ENCODE data around the gene CTNND1. TPM values are rescaled to one million over a fixed set of nuclear protein-coding genes. Genes with fewer than 3 reads are reported as not detected.

Gene CTNND1
- total RNA-seq, 4 donors from 2014 or later = 165 to 415 (median 374) TPM

DNA sequence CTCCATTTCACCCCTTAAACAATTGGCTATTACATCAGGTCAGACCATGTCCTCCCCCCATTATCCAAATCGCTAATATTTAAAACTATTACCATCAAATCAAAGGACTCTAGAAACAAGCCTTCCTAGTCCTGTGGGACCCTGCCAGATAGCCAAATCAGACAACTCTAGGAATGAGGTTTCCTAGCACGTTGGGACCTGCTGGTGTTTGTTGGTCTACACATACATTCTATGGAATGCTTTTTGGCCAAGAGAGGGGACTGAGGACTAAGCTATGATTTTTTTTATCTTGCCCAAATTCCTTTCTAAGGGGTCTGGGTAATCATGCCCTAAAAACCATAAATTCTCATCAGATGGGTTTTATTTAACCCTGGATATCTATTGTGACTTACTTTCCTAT is 34.4 kb upstream of the CTNND1 start:
- Histone ChIP-seq H3K4me3 (no peak overlapping the region), H3K27ac (no peak overlapping the region), H3K27me3 (no peaks in the 10 kb centered on the region), H3K9me3 (no peaks in the 10 kb centered on the region), H3K36me3 (no peaks in the 10 kb centered on the region), H3K4me1 (peaks cover 0 to 4% (median 0%) of the 10 kb centered on the region in 4 donors)
- TF ChIP-seq, protein P1, sequence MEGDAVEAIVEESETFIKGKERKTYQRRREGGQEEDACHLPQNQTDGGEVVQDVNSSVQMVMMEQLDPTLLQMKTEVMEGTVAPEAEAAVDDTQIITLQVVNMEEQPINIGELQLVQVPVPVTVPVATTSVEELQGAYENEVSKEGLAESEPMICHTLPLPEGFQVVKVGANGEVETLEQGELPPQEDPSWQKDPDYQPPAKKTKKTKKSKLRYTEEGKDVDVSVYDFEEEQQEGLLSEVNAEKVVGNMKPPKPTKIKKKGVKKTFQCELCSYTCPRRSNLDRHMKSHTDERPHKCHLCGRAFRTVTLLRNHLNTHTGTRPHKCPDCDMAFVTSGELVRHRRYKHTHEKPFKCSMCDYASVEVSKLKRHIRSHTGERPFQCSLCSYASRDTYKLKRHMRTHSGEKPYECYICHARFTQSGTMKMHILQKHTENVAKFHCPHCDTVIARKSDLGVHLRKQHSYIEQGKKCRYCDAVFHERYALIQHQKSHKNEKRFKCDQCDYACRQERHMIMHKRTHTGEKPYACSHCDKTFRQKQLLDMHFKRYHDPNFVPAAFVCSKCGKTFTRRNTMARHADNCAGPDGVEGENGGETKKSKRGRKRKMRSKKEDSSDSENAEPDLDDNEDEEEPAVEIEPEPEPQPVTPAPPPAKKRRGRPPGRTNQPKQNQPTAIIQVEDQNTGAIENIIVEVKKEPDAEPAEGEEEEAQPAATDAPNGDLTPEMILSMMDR (IDR thresholded peaks at IDR 0.05) = no peak
- TF ChIP-seq POLR2A (IDR thresholded peaks at IDR 0.05) (no peak), POLR2AphosphoS5 (IDR thresholded peaks at IDR 0.05) (no peak), EP300 (IDR thresholded peaks at IDR 0.05; ENCODE audit: low read depth) (no peak)
- 58 to 66% methylated on average over 2 of the region's 2 CpGs for WGBS, 2 donors (ENCODE audit: low coverage in 1 of 2)
- no peak for DNase-seq
- in situ Hi-C loops (cut with MboI; ENCODE audit: low pct_ligation_motif_present in 1 of 4, low pct_unique_long_range_greater_than_20kb in 1 of 4, low sequenced_read_pairs in 3 of 4) (no loop called here), intact Hi-C loops (cut with DNase I; ENCODE audit: low total_unique reads) (no loop called here)

DNA sequence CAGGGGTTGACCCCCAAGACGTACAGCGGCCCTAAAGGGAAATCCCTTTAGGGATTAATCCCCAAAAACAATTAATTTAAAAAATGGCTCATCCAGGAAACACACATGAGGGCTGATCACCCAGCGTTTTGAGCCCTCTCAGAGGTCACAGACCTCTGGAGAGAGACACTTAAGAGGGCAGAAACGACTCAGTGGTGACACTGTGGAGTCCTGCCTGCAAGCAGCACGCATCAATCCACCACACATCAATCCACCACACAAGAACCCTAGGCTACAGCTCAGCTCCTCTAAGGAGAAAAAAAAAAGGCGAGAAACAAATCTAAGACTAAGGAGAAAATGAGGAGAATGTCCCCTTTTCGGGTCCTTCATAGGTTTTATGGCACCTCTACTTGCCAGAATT is 32.8 kb upstream of the CTNND1 start:
- Histone ChIP-seq H3K27me3 (no peaks in the 10 kb centered on the region), H3K27ac (no peak overlapping the region), H3K9me3 (no peaks in the 10 kb centered on the region), H3K4me3 (no peak overlapping the region), H3K36me3 (no peaks in the 10 kb centered on the region), H3K4me1 (peaks cover 0 to 4% (median 0%) of the 10 kb centered on the region in 4 donors)
- in situ Hi-C loops (cut with MboI; ENCODE audit: low pct_ligation_motif_present in 1 of 4, low pct_unique_long_range_greater_than_20kb in 1 of 4, low sequenced_read_pairs in 3 of 4) = no loop called here
- TF ChIP-seq POLR2AphosphoS5 (IDR thresholded peaks at IDR 0.05) (no peak), POLR2A (IDR thresholded peaks at IDR 0.05) (no peak), EP300 (IDR thresholded peaks at IDR 0.05; ENCODE audit: low read depth) (no peak)
- TF ChIP-seq, protein P1 (IDR thresholded peaks at IDR 0.05) = no peak
- 69 to 73% methylated on average over 4 to 7 of the region's 7 CpGs for WGBS, 2 donors (ENCODE audit: low coverage in 1 of 2)
- intact Hi-C loops (cut with DNase I; ENCODE audit: low total_unique reads) = no loop called here
- no peak for DNase-seq

DNA sequence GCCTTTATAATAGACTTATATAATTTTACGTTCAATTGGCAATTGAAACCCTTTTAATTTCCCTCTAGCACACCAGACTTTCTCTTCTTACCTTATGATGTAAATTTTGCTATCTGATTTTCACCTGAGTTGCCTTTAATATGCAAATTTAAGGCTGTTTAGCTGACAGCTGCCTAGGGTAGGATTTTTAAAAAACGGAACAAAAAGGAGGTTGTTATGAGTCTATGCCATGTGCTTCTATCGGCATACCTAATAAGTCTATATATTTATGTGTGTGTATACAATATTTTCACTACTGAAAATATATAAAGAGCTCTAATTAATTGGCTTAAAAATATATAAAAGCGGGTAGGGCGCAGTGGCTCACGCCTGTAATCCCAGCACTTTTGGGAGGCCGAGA is 32.1 kb upstream of the CTNND1 start:
- no peaks in the 10 kb centered on the region for H3K36me3 ChIP-seq
- 91 to 95% methylated on average over 7 of the region's 7 CpGs for WGBS, 2 donors (ENCODE audit: low coverage in 1 of 2)
- TF ChIP-seq EP300 (IDR thresholded peaks at IDR 0.05; ENCODE audit: low read depth) (no peak), POLR2A (IDR thresholded peaks at IDR 0.05) (no peak), POLR2AphosphoS5 (IDR thresholded peaks at IDR 0.05) (no peak)
- TF ChIP-seq, protein P1 (IDR thresholded peaks at IDR 0.05) = no peak
- H3K4me1 ChIP-seq = peaks cover 0 to 4% (median 0%) of the 10 kb centered on the region in 4 donors
- H3K27ac ChIP-seq = no peak overlapping the region
- H3K9me3 ChIP-seq = no peaks in the 10 kb centered on the region
- no peak for DNase-seq
- no peak overlapping the region for H3K4me3 ChIP-seq
- in situ Hi-C loops (cut with MboI; ENCODE audit: low pct_ligation_motif_present in 1 of 4, low pct_unique_long_range_greater_than_20kb in 1 of 4, low sequenced_read_pairs in 3 of 4) (no loop called here), intact Hi-C loops (cut with DNase I; ENCODE audit: low total_unique reads) (no loop called here)
- H3K27me3 ChIP-seq = no peaks in the 10 kb centered on the region

DNA sequence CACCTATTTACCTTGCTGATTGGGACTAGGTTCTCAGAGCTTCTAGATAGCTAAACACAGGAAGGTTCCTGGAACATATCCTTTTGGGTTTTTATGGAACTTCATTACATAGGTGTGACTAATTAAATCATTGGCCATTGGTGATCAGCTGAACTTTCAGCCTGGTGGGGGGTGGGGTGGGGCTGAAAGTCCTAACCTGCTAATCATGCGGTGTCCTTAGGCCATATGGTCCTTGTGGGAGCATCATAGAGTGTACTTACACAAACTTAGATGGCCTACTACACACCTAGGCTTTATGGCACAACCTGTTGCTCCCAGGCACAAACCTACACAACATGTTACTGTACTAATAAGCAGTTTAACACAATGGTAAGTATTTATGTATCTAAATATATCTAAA is 28.9 kb upstream of the CTNND1 start:
- Histone ChIP-seq H3K4me3 (no peak overlapping the region), H3K4me1 (peaks cover 0 to 14% (median 6%) of the 10 kb centered on the region in 4 donors), H3K36me3 (peaks cover 0 to under 1% (median 0%) of the 10 kb centered on the region in 4 donors), H3K27me3 (no peaks in the 10 kb centered on the region), H3K9me3 (no peaks in the 10 kb centered on the region), H3K27ac (no peak overlapping the region)
- in situ Hi-C loops (cut with MboI; ENCODE audit: low pct_ligation_motif_present in 1 of 4, low pct_unique_long_range_greater_than_20kb in 1 of 4, low sequenced_read_pairs in 3 of 4) (no loop called here), intact Hi-C loops (cut with DNase I; ENCODE audit: low total_unique reads) (no loop called here)
- TF ChIP-seq POLR2A (IDR thresholded peaks at IDR 0.05) = no peak
- TF ChIP-seq EP300 (IDR thresholded peaks at IDR 0.05; ENCODE audit: low read depth) = no peak
- no peak for TF ChIP-seq POLR2AphosphoS5 (IDR thresholded peaks at IDR 0.05)
- TF ChIP-seq, protein P1 (IDR thresholded peaks at IDR 0.05) = no peak
- no peak for DNase-seq
- 92 to 100% methylated on average over 1 of the region's 1 CpG for WGBS, 2 donors (ENCODE audit: low coverage in 1 of 2)

Data from transverse colon (tissue), 4 donors.